CD1c-positive myeloid dendritic cell (primary cell): ENCODE data around the gene ZBTB47.

Experiments
- DNase-seq: peaks from one replicate; pipeline ENCODE4 v3.0.0-alpha.2; 2016; ENCODE audit errors: extremely low spot score

ZBTB47 gene

DNA sequence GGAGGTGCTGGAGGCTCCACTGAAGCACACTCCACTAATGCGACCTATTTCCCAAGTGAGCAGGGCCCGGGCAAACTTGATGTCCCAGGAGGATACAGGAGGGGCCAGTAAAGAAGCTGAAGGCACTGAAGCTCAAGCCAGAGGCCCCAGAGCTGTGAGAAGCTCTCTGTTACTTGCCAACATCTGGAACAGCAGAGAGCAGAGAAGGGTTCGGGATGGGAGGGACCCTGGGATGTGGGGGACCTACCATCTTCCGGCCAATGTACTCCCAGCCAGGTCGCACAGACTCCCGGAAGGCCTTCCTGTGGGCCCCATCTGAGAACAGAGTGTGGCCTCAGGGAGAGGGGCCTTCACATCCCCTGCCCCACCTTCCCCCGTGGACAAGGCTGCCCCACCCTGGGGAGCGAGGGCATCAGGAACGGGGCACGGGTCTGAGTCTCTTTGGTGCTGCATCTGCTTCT is 46.0 kb downstream of the ZBTB47 start:
- DNase-seq: no peak

DNA sequence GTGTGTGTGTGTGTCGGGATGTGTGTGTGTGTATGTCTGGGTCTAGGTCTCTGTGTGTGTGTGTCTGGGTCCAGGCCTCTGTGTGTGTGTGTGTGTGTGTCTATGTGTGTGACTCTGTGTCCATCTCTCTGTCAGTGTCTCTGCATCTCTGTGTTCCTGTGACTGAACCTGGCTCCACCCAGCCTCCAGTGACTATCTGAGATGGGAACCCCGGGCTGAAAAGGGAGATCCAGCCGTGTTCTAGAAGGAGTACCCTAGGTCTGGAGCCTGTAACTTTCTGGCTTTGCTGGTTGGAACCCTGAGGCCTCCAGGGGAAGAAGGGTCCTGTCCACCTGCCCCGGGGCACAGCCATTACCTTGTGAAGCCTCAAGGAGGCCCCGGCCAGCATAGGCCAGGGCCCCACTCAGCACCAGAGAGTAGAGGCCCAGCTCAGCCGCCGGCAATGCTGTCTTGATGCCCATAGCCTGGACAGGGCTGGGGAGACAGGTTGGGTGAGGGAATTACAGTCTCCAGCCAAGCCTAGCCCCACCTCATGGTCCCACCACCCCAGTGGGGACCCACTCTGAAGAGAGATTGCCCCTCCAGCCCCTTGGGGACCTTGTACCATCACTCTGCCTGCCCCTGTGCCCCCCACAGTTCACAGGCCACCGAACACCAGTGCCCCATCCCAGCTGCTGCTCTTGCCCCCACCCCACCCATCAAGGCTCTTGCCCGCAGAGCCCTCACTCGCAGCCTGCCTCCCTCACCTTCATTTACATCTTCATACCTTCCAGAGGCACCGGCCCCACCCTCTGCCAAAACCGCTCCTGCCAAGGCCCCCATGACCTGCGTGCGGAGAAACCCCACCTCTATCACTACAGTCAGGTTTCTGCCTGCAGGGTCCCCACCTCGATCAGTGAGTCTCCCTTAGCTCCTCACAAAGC is 47.1 kb downstream of the ZBTB47 start:
- DNase-seq: no peak

DNA sequence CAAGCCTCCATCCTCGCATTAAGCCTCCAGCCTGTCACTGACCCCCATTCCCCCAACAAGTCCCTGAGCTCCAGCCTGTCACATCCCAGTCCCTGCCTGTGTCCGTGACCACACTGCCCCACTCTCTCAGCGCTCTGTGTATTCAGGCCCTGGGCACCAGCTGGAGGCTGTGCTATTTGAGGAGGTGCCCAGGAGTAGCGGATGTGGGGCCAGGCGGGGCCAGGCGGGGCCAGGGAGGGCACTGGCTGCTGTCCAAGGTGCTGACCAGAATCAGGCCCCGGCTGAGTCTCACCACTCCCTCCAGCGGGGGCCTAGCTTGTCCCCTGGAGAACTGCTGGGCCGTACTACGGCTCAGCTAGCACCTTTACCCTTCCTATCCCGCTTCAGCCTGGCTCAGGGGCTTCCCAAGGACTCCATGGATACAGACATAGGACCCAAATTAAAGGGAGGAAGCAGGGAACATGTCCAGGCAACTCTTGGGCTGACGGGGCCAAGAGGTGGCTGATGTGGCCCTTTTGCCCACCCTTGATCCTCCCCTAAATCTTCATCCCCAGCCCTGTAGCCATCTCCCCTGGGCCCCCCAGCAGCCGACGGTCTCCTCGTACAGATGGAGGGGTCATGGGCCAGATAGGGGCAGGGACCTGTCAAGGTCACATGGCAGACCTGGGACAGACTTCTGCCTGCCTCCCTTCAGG is 48.0 kb downstream of the ZBTB47 start:
- DNase-seq: peak; percentile 69

DNA sequence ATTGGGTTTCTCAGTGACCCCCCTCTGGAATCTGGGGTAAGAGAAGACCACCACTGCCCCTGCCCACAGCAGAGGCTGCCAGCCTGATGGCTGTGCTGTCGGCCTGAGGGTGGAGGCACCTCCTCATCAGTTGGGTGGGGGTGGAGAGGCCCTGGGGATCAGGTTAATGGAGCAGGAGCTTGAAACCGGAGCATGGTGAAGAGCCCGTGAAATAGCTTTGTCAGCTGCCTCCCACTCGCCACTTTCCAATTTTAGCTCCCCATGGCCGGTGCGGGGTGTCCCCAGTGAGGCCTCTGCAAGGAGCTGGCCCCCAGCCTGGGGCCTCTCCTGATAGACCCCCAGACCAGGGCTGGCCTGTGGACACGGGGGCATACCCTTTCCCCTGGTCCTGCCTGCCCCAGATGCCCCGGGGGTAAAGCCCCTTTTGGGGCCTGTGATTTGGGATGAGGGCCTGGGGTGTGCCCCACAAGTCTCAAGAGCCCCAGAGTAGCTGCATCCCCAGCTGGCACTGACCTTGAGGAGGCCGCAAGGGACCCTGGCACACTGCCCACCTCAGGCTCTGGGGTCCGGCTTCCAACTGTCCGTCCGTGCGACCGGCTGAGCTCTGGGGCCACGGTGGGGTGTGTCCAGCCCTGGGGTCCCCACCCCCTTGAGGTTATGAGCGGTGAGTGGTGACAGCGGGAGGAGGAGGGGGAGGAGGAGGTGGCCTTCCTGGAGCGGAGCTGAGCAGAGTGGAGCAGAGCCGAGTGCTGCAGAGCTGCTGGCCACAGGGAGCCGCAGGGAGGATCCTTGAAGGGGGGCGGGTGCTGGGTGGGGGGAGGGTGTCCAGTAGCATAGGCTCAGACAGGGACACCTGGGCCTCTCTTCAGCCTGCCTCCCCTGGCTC is 48.8 kb downstream of the ZBTB47 start, which contains the start of gene HHATL:
HHATL (minus strand) TSS at position 733 of the 886 bp plus-strand sequence. CDS start 1,972 bp downstream, outside the sequence.
- no peak for DNase-seq

DNA sequence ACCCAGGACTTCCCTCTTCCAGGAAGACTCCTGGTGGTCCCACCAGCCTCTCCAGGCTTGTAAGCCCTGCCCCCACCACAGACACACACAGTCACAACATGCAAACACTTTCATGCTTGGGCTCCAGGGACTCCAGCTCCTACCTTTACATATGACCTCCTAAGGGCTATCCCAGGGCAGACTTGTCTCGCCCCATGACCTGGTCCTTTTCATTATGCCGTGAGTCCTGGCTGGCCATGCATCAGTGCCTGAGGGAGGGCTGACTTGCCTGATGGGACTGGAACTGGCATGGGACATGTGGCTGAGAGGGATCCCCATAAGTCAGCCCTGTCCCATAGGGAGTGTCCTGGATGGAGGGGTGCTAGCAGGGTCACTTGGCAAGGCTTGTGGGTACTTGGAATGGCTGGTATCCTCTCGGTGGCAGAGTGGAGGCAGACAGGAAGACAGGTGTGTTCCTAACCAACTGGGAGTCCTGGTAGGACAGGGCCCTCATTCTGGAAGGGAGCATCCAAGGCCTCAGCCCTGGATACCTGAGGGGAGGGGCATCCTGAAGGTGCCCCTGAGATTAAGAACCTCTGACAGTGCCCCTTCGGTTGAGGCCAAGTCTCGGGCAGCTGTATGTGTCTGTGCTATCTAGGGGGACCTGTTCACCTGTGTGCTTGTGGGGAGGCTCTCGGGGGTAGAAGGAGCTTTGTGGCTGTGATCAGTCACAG is 49.6 kb downstream of the ZBTB47 start:
- DNase-seq: no peak

DNA sequence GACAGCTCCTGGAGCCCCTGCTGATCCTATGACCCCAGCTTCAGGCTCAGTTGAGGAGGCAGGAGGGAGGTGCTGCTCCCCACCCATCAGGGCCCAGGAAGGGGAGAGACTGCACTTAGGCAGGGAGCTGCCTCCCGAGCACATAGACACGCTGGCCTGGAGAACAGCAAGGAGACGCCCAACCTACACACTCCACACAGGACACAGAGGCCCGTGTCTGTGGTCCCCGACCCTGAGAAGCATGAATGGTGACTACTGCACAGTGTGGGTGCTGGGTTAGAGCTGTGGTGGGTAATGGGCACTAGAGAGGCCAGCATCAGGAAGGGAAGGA is 50.2 kb downstream of the ZBTB47 start:
- no peak for DNase-seq

DNA sequence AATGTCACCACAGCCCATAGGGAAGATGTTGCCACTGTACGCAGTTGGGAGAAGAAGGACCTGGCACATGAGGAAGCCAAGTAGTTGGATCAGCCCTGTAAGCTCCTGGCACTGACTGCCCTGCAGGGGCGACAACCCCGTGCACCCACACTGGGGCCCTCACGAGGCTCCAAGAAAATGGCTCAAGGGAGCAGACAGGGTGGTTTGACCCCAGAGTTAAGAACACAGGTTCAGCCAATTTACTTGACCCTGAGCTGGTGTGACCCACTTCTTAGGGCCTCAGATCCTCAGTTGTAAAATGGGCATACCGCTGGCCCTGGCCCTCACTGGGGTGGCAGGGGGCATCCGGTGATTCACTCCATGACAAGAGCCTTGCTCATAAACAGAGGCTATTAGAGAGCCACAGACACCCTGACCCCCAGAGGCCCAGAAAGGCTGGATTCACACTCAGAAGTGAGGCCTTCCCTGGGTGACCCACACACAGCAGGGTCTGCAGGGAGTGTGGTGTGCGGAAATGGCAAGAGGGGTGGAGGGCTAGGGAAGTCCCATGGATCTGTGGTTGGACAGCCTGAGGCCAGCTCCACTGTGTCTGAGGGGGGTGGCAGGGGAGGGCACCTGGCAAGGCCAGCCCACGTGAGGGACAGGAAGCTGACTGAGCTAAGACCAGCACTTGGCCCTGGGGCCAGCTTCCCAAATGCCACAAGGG is 50.8 kb downstream of the ZBTB47 start:
- no peak for DNase-seq

DNA sequence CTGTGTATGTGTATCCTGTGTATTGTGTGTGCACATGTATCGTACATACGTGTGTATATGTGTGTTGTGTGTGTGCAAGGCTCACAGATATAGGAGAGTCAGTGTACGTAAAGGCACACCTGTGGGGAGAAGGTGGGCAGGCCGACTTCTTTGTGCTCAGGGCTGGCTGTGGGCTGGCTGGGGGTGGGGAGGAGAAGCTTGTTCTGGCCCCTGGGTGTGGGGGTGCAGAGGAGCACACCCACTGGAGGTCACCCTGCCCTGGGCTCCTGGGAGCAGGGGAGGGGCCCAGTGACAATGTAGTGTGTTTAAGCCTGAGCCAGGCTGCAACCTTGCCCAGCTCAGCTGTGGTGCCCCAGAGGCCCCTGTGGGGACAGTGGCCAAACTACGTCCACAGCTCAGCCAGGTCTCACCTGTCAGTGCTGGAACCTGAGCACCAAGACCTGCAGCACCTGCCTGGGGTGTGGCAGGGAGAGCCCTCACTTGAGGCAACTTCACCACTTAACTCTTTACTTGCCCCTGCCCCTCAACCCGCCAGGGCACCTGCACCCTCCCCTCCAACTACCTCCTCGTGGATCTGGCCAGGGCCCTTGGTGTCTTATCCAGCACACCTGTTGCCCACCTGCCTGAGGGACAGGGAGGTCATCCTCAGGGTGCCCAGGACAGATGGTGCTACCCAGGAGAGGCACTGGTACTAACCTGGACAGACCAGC is 51.7 kb downstream of the ZBTB47 start:
- DNase-seq: no peak

DNA sequence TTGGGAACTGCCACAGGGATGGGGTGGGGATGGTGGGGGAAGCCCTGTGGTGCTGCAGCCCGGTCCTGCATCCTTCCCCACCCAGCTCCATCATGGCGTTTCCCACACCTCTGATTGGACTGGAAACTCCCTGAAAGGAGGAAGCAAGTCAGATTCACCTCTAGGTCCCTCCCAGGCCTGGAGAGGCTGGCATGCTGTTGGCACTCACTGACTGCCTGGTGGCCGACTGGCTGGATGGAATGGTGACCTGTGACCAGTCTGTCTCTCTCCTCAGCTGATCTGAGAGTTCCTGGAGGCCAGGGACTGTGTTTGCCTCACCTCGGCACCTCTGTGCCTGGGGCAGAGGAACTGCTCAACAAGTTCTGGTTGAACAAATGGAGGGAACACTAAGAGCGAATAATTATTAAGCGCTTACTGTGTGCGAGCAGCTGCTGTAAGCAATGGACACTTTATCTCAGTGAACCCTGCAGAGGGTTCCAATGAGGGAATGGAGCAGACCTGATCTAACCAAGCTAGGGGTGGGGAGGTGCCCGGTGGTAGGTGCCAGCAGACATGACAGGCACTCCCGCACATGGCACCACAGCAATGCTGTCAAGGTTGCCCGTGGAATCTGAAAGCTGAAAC is 52.6 kb downstream of the ZBTB47 start:
- DNase-seq: no peak

DNA sequence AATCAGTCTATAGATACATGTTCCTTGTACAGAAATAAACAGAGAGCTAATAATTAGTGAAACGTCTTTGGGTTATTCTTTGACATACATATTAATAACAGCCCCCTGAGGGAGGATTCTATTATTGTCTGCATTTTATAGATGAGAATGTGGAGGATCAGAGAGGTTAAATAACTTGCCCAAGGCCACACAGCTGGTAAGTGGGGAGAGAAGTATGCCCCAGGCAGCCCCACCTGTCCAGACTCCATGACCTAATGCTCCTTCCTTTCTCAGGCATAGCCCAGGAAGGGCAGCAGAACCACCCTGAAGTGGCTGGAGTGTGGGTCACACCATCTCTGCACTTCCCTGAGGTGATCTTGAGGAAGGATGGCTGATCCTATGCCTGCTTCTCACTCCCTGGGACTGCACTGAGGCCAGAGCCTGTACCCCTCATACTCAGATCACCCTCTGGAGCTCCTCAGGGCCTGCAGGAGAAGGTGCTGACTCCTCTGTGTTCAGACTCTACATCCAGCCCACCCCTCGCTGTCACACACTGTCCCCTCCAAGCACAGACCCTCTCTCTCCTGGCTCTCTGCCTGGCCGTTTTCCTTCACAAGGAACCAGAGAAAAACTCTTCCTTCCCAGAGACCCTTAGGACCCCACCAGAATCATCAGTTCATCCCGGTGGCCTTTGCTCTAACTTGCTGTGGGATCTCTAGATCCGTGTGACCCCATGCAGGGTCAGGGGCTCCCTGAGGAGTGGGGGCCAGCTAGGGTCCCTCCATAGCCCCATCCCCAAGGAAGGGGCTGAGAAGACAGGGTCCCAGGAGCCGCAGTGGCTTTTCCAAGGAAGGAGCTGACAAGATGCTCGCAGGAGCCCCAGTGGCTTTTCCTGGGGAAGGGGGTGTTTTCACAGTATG is 53.5 kb downstream of the ZBTB47 start:
- no peak for DNase-seq

DNA sequence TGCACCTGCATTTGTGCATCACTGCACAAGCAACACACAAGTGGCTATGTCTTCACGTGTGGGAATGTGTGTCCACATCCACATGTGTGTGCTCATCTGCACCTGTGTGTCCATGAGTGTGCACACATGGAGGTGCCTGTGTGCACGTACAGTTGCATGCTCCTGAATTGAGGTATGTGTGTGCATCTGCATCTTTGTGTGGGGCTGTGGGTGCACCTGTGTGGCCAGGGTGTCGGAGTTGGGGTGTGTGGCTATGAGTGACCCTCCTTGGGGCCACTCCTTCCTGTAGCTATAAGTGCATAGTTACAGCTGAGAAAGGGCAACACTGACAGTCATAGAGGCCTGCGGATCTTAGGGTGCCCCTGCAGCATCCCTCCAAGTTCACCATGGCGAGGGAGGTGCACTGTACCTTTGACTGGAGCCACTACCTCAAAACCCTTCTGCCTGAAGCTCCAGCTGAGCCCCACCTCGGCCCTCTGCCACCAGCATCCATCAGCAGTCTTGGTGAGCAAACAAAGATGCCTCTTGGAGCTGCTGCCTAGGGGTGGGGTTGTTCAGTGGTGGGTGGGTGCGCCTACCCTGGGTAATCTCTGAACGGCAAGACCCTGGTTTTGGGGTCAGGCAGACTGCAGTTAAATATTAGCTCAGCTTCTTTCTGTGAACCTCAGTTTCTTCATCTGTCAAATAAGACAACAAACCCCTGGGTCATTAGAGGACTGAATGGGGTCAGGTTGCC is 54.3 kb downstream of the ZBTB47 start:
- no peak for DNase-seq

DNA sequence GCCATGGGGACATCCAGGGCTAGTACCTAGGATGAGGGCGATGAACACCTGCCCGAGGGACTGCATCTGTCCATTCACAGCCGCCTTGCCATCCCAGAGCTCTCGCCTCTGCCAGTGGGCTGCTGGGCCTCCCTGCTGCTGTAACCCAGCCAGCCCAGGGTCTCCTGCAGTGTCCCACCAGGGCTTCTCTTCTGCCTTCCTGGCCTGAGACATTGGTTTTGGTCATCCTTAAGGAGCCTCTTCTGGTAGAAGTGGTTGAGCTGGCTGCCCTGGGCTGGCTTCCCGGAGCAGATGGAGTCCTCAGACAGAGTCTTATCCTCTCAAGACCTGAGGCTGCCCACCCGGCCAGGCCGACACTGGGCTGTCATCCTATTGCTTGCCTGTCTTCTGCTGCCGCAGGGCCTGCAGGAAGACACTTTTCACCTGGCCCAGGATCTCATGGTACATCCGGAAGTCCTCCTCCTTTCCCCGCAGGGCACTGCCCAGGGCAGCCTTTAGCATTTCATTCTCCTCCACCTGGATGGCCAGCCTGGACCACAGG is 55.2 kb downstream of the ZBTB47 start:
- no peak for DNase-seq

DNA sequence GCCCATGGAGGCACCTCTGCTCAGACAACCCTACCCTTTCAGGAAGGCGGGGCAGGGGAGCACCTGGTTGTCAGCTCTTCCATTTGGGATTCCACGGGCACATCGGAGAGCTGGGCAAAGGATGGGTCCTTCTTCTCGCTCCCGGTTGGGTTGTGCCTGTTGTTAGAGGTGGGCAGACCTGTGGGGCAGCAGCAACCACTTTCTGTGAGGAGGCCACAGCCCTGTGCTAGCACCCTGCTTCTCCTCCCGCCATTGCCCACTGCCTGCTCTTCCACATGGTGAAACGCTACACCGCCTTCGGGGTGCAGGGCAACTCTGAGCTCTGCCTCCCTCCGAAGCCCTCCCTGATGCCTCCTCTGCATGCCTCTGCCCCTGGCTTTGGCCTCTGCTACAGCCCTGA is 56.1 kb downstream of the ZBTB47 start:
- no peak for DNase-seq

DNA sequence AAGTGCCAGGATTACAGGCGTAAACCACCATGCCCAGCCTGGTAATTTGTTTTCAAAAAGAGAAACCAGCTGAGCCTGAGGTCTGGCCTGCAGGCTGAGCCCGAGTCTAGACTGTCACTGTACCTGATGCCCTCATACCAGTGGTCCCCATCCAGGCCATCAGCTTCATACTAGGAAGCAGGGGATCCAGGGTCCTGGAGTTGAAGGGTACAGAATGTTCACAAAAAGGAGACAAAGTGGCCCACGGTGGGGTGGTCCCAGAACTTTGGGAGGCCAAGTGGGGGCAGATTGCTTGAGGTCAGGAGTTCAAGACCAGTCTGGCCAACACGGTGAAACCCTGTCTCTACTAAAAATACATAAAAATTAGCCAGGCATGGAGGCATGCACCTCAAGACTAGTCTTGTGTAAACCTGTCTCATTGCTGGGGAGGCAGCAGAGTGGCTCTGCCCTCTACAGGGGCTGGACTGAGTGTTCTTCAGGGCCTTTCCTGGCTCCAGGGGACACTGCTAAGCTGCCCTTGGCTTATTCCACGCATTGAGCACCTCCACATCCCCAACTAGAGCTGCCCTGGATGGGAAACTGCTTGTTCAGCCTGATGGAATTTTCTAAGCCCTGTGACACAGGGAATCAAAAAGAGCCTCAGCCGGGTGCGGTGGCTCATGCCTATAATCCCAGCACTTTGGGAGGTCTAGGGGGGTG is 57.0 kb downstream of the ZBTB47 start:
- DNase-seq: no peak

DNA sequence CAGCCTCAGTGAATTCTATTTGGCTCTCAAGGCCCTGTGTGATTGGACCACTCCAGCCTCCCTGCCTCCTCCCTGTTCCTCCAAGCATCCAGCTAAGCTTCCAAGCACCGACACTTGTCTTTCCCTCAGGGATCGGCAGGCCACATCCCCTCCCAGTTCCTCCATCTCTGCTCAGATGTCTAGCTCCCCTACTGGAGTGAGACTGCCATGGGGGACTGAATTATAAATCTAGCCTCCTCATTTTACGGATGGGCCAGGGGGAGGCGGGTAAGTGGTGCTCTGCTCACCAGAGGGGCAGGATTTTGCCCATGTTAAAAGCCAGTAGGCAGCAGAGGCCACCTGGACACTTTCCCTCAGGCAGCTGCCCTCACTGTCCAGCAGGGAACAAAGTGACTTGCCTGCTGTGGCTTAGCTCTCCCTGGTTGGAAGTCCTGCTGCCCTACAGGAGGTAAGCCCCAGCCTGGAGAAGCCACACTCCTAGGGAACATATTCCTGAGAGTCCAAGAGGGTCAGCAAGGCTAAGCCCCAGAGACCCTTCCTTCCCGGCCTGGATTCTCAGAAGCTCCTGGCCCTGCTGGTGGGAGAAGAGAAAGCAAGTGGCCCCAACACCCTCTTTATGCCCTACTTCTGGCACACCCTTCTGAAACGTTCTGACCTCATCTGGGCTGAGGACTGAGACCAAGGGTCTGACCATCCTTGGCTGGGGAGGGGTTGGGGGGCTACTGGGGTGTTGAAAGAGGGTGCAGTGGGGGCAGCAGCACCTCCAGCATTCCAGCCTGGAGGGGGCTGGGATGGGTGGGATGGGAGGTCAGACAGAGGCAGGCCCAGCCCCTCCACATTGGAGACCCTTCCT is 58.2 kb downstream of the ZBTB47 start:
- no peak for DNase-seq

DNA sequence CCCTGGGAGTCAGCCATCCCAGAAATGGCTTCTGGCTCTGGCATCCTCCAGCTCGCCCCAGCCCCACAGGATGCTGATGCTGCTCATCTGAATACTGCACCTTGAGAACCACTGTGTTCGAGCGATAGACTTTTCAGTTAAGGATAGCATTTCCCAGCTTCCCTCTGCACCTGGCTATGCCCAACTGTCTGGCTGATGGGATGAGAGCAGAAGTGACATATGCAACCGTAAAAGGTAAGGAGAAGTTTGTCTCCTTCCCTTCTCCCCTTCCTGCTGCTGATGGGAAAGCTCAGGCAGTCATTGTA is 58.8 kb downstream of the ZBTB47 start:
- DNase-seq: no peak
